Measurements from ENCODE around the gene ANKFY1. TPM values are rescaled to one million over a fixed set of nuclear protein-coding genes. Genes with fewer than 3 reads are reported as not detected.

The ANKFY1 gene
- total RNA-seq, 6 experiments from 2014 or later: 37.1 to 45.1 (median 40.7) TPM

- H3K27me3 Mint-ChIP-seq (ENCODE audit: insufficient read depth): peaks cover 2% of the 10 kb centered on the region
- H3K27ac Mint-ChIP-seq: no peak overlapping the region
Observed at GRCh38 chr17:4177806-4178205, 86.0 kb downstream of the ANKFY1 start.

GRCh38 chr17:4176808-4177472, 86.8 kb downstream of the ANKFY1 start:
- no peak for DNase-seq
- TF ChIP-seq CTCF (IDR thresholded peaks at IDR 0.05): no peak
- Mint-ChIP-seq H3K4me1 (ENCODE audit: low read depth) (peaks cover 27% of the 10 kb centered on the region), H3K27me3 (ENCODE audit: insufficient read depth) (peaks cover 2% of the 10 kb centered on the region), H3K4me3 (no peak overlapping the region; the same call in 1 of the 2 replicates), H3K36me3 (ENCODE audit: low read depth) (peaks cover 39% of the 10 kb centered on the region), H3K9me3 (no peaks in the 10 kb centered on the region), H3K27ac (peak overlapping the region; percentile 47; the same call in 1 of the 2 replicates)

More at GRCh38 chr17:4177806-4178205, 86.0 kb downstream of the ANKFY1 start:
- no peak for DNase-seq
- peaks cover 27% of the 10 kb centered on the region for H3K4me1 Mint-ChIP-seq (ENCODE audit: low read depth)
- no peak overlapping the region for H3K4me3 Mint-ChIP-seq
- no peaks in the 10 kb centered on the region for H3K9me3 Mint-ChIP-seq
- H3K36me3 Mint-ChIP-seq (ENCODE audit: low read depth): peaks cover 35% of the 10 kb centered on the region
- no peak for TF ChIP-seq CTCF (IDR thresholded peaks at IDR 0.05)

- peak; percentile 53 for DNase-seq
- H3K27me3 Mint-ChIP-seq (ENCODE audit: insufficient read depth): peaks cover 2% of the 10 kb centered on the region
- H3K9me3 Mint-ChIP-seq: no peaks in the 10 kb centered on the region
- H3K27ac Mint-ChIP-seq: peak overlapping the region; percentile 47
- peak overlapping the region; percentile 12 for H3K4me3 Mint-ChIP-seq
- TF ChIP-seq CTCF (IDR thresholded peaks at IDR 0.05): no peak
- peaks cover 27% of the 10 kb centered on the region for H3K4me1 Mint-ChIP-seq (ENCODE audit: low read depth)
- peaks cover 39% of the 10 kb centered on the region for H3K36me3 Mint-ChIP-seq (ENCODE audit: low read depth)
Observed at GRCh38 chr17:4175921-4176807, 87.6 kb downstream of the ANKFY1 start.

GRCh38 chr17:4174556-4174955, 89.2 kb downstream of the ANKFY1 start:
- peaks cover 2% of the 10 kb centered on the region for H3K27me3 Mint-ChIP-seq (ENCODE audit: insufficient read depth)

GRCh38 chr17:4173781-4174180, 90.0 kb downstream of the ANKFY1 start:
- Mint-ChIP-seq H3K36me3 (ENCODE audit: low read depth) (peaks cover 37% of the 10 kb centered on the region), H3K27ac (no peak overlapping the region), H3K4me3 (no peak overlapping the region), H3K27me3 (ENCODE audit: insufficient read depth) (peaks cover 2% of the 10 kb centered on the region), H3K4me1 (ENCODE audit: low read depth) (peaks cover 15% of the 10 kb centered on the region), H3K9me3 (no peaks in the 10 kb centered on the region)
- no peak for DNase-seq
- TF ChIP-seq CTCF (IDR thresholded peaks at IDR 0.05): no peak

More at GRCh38 chr17:4174556-4174955, 89.2 kb downstream of the ANKFY1 start:
- no peak overlapping the region for H3K27ac Mint-ChIP-seq
- no peak overlapping the region for H3K4me3 Mint-ChIP-seq
- no peak for TF ChIP-seq CTCF (IDR thresholded peaks at IDR 0.05)
- peaks cover 23% of the 10 kb centered on the region for H3K4me1 Mint-ChIP-seq (ENCODE audit: low read depth)
- H3K9me3 Mint-ChIP-seq: no peaks in the 10 kb centered on the region
- H3K36me3 Mint-ChIP-seq (ENCODE audit: low read depth): peaks cover 36% of the 10 kb centered on the region
- DNase-seq: no peak
